ENCODE results near the gene PHIP. TPM values are rescaled to one million over a fixed set of nuclear protein-coding genes. Genes with fewer than 3 reads are reported as not detected.

Gene PHIP
- total and polyA plus RNA-seq, 10 of the 15 experiments (the other 5 are each of a cell fraction or from before 2014, with no cell fraction given) = 8.5 to 34.6 (median 17.9) TPM

DNA sequence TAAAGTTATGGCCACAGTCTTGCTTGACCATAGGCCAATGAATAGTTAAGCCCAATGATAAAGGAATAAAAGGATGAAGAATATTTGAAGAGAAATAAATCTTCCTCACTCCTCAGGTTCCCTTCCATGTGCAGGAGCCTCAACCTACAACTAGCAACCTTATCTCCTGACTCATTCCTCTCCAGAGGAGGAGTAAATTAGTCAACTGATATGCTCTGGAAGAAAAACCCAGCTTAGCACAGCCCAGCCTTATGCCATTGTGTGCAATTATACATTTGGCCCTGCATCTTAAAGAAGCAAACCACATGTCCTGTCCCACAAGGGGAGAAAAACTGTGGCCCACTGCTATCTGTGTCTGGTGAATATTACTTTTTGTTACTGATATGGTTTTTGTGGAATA is 82.1 kb downstream of the PHIP start:
- in situ Hi-C loops (cut with MboI) = no loop called here
- Histone ChIP-seq H3K27ac (ENCODE audit: control insufficient read depth, insufficient read depth) (no peak overlapping the region), H3K9me3 (replicated peaks; ENCODE audit: control insufficient read depth, insufficient read depth, low read length) (no peaks in the 10 kb centered on the region), H2AFZ (ENCODE audit: control insufficient read depth, low read depth, low read length) (no peak overlapping the region), H3K4me2 (ENCODE audit: control insufficient read depth, insufficient read depth) (no peak overlapping the region), H3K9ac (ENCODE audit: control insufficient read depth, insufficient read depth, low read length) (no peak overlapping the region), H3K4me1 (ENCODE audit: control insufficient read depth, insufficient read depth, low read length) (no peaks in the 10 kb centered on the region), H3K79me2 (ENCODE audit: control insufficient read depth, insufficient read depth, low read length) (no peaks in the 10 kb centered on the region), H3K4me3 (no peak overlapping the region), H4K20me1 (ENCODE audit: control insufficient read depth, insufficient read depth) (no peaks in the 10 kb centered on the region), H3K36me3 (ENCODE audit: control insufficient read depth in 2 of 2, insufficient read depth in 2 of 2, low read length in 1 of 2) (peaks cover 1 to 24% of the 10 kb centered on the region in 2 experiments; a peak in 3 of 4 replicates), H3K27me3 (replicated peaks in 1 of 2; ENCODE audit: control insufficient read depth in 2 of 2, insufficient read depth in 2 of 2, low read length in 1 of 2) (no peaks in the 10 kb centered on the region)
- BruUV-seq (replicated peaks) = no TSS peak
- ChIA-PET POLR2A (no interaction called here), RAD21 (ENCODE audit: unreplicated experiment) (no interaction called here), SMC1A (ENCODE audit: uncharacterized antibody, unreplicated experiment) (no interaction called here), CTCF (no interaction called here)
- no peak for DNase-seq (ENCODE audit: low read depth, low spot score)
- intact Hi-C loops (cut with micrococcal nuclease; ENCODE audit: unreplicated experiment) = loop anchor here (10.0 kb wide), 1 partner anchor 469 kb away; no protein-coding TSS in a partner anchor
- FAIRE-seq = no peak
- no peak for ATAC-seq
- no peak for TF ChIP-seq SMC3 (IDR thresholded peaks at IDR 0.05; ENCODE audit: borderline replicate concordance, low read length)
- TF ChIP-seq ZNF207 (IDR thresholded peaks at IDR 0.05; ENCODE audit: borderline replicate concordance) = no peak
- no peak for TF ChIP-seq MYC (IDR thresholded peaks at IDR 0.05; ENCODE audit: insufficient read depth, insufficient read length, insufficient replicate concordance, low read length, severe bottlenecking)
- TF ChIP-seq NBN (IDR thresholded peaks at IDR 0.05) = no peak
- no peak for TF ChIP-seq CBX5 (IDR thresholded peaks at IDR 0.05; ENCODE audit: low read depth)
- TF ChIP-seq, protein P1, sequence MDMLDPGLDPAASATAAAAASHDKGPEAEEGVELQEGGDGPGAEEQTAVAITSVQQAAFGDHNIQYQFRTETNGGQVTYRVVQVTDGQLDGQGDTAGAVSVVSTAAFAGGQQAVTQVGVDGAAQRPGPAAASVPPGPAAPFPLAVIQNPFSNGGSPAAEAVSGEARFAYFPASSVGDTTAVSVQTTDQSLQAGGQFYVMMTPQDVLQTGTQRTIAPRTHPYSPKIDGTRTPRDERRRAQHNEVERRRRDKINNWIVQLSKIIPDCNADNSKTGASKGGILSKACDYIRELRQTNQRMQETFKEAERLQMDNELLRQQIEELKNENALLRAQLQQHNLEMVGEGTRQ (IDR thresholded peaks at IDR 0.05; ENCODE audit: borderline replicate concordance, low read depth, low read length) = no peak
- no peak for TF ChIP-seq DPF2 (IDR thresholded peaks at IDR 0.05)
- TF ChIP-seq ZSCAN29 (IDR thresholded peaks at IDR 0.05) = no peak
- no peak for TF ChIP-seq NR2C2 (IDR thresholded peaks at IDR 0.05; ENCODE audit: borderline replicate concordance, control insufficient read depth, insufficient read length, low read depth)
- TF ChIP-seq RAD51 (IDR thresholded peaks at IDR 0.05) = no peak
- no peak for TF ChIP-seq POU2F2 (IDR thresholded peaks at IDR 0.05; ENCODE audit: borderline replicate concordance, low read depth, low read length)
- TF ChIP-seq NRF1 (conservative IDR thresholded peaks at IDR 0.05; ENCODE audit: low read depth, low read length) = no peak
- no peak for TF ChIP-seq BHLHE40 (IDR thresholded peaks at IDR 0.05; ENCODE audit: borderline replicate concordance in 1 of 2, low read depth in 2 of 2, low read length in 1 of 2)
- no peak for TF ChIP-seq POLR2A (IDR thresholded peaks at IDR 0.05; ENCODE audit: low read depth, low read length)
- no peak for TF ChIP-seq KLF5 (IDR thresholded peaks at IDR 0.05; ENCODE audit: partially characterized antibody)
- no peak for TF ChIP-seq IKZF2 (IDR thresholded peaks at IDR 0.05)
- TF ChIP-seq SMAD5 (IDR thresholded peaks at IDR 0.05; ENCODE audit: low read depth) = no peak

Measured in GM12878 (cell line).